ENCODE measurements around the gene TSEN2.

TSEN2 gene

DNA sequence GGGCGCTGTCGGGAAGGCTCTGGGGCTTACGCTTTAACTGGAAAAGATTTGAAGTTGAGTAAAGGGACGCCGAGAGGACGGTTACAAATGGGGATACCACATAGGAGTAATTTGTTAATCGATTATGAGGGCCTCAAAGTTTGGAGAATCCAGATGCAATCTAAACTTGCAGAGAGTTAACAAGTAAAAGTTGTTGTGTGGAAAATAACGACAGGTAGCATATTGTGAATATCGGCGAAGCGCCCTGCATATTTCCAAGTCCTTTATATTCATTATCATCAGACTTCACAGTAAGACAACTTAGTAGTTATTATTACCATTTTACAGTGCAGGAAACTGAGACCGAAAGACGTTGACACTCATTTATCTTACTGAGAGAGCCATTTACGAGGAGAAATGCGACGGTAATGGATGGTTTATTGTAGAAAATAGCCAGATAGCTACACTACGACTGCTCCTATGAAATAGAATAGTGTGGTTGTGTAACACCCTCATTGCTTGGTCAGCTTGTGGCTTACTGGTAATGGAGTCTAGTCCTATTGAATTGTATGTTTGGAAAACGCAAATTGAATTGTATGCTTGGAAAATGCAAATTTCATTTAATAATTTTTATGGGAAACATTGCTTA, 73.3 kb downstream of the TSEN2 start:
- peak; percentile 23 for FAIRE-seq

GRCh38 chr3:12558706-12559105, 74.4 kb downstream of the TSEN2 start:
- no peak for FAIRE-seq

GRCh38 chr3:12559520-12559919, 75.2 kb downstream of the TSEN2 start:
- FAIRE-seq, result no peak

GRCh38 chr3:12560505-12561190, 76.4 kb downstream of the TSEN2 start:
- FAIRE-seq, result no peak

- no peak for FAIRE-seq
Measured at GRCh38 chr3:12561397-12561796, 77.1 kb downstream of the TSEN2 start.

- FAIRE-seq, result no peak
Measured at GRCh38 chr3:12562451-12562850, 78.2 kb downstream of the TSEN2 start.

DNA sequence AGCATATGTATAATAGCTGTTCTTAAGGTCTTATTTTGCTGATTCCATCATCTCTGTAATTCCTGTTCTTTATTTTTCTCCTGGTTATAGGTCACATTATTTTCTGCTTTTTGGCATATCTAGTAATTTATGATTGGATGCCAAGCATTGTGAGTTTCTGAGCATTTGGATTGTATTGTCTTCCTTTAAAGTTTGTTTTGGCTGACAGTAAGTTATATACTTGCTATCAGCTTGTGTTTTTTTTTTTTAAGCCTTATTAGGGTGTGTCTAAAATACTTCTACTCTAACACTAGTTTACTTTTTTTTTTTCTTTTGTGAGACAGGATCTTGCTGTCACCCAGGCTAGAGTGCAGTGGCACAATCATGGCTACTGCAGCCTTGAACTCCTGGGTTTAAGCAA, 82.7 kb downstream of the TSEN2 start:
- FAIRE-seq, result no peak

GRCh38 chr3:12568747-12569146, 84.5 kb downstream of the TSEN2 start:
- FAIRE-seq, result no peak

GRCh38 chr3:12569836-12570235, 85.6 kb downstream of the TSEN2 start:
- no peak for FAIRE-seq

- no peak for FAIRE-seq
Measured at GRCh38 chr3:12571986-12572385, 87.7 kb downstream of the TSEN2 start.

DNA sequence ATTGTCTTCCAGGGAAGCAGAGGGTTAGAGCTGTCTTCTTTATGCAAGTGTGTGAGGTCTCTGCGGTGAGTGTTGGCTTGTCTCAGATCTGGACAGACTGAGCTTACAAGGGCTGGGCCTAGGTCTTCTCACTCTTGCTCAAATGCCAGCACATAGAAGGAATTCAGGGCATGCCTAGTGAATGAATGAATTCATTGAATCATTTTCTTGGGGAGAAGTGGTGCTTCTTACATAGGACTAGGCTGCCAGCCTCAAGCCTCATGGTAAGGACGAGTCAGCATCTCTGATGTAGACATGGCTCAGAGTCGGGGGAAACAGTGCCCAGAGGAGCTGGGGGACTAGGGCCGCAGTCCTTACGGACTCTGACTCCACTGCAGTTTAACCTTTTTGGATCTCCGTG, 89.9 kb downstream of the TSEN2 start:
- no peak for FAIRE-seq

- no peak for FAIRE-seq
Measured at GRCh38 chr3:12574661-12575060, 90.4 kb downstream of the TSEN2 start.

GRCh38 chr3:12577379-12577778, 93.1 kb downstream of the TSEN2 start:
- no peak for FAIRE-seq

DNA sequence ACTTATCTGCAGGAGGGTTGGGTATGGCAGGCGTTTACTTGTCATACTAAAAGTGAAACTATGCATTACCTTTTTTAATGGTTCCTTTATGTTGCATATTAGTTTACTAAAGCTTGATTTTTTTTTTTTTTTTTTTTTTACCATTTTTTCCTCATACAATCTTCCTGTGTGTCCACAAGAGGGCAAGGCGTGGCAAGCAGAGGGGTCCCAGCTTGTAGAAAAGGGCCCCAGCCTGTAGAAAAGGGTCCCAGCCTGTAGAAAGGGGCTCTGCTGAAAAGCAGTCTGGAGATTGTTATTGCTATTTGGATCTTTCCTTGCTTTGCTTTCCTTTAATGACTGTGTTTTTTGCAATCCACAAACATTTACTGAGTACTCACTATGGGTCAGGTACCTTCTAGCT, 94.5 kb downstream of the TSEN2 start:
- no peak for FAIRE-seq

DNA sequence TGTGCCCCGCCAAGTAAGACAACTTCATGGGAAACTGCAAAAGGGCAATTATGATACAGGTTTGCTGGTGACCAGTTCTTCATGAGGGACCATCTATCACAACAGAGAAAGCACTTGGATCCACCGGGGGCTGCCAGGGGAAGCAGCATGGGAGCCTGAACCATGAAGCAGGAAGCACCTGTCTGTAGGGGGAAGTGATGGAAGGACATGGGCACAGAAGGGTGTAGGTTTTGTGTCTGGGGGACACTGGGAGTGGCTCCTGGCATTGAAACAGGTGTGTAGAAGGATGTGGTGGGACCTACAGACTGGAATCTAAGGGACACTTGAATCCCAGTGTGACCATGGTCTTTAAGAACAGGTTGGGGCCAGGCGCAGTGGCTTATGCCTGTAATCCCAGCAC, 95.2 kb downstream of the TSEN2 start:
- FAIRE-seq, result no peak

GRCh38 chr3:12579905-12580304, 95.6 kb downstream of the TSEN2 start:
- FAIRE-seq, result no peak

DNA sequence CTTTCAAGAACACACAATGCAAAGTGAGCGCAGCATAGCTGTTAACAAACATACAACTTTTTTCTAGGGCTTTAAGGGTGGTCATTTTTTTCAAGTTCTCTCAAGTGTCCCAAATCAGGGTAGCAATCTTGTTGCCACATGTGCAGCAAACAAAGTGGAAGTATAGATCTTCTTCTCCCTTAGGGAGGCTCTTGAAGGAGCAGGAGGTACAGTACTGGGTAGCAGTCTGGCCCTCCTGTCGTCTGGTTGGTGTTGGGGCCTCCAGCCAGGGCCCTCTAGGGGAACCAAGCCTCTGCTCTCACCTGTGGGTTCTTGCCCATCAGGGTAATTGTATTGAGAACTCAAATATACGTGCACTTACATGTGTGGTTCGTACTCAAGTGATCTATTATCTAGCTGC, 98.5 kb downstream of the TSEN2 start:
- FAIRE-seq, result no peak
